NCI-H2227 treated with DMSO at 0.1 percent for 48 hours (cell line): ENCODE results near the gene INTS1.
"Not testable (repeated sequence)": the region's sequence is repeated elsewhere in the genome, so short reads cannot be mapped to it uniquely, and the experiment has no call there.

Experiments
- DNase-seq: peaks from one replicate; lab custom pipeline; 2025; lab: John Stamatoyannopoulos, UW

INTS1 gene

DNA sequence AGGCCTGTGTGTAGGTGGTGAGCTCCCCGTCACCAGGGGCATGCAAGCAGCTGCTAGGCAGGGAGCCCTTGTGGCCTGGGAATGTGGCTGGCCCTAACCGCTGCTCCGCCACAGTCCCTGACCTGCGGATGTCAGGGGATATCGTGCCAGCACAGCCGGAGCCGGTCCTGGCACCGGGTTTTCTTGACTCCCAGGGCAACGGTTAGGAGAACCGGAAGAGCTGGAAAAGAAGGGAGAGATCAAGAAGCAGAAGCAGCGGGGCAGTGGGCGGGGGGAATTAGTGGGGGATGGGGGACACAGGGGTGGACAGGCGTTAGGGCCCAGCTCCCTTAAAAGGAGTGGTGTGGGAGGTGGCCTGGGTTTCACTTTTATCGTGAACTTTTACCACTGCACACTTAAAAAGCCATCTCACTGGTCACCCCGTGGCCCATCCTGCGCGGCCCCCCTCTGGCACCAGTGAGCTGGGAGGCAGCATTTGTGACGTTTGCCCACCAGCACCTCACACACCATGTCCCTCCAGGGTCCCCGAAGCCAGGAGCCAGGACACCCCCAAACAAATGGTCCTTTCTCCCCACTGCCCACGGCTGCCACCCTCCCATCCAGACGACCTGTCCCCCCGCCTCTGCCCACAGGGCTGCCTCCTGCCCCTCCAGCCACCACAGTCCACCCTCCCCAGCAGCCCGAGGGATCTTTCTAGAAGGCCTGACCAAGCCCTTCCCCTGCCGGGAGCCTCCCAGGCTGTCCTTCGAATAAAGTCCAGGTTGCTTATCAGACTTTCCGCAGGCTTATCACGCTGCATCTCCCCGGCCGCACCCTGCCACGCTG lies 43.2 kb downstream of the INTS1 start:
- DNase-seq: no peak

DNA sequence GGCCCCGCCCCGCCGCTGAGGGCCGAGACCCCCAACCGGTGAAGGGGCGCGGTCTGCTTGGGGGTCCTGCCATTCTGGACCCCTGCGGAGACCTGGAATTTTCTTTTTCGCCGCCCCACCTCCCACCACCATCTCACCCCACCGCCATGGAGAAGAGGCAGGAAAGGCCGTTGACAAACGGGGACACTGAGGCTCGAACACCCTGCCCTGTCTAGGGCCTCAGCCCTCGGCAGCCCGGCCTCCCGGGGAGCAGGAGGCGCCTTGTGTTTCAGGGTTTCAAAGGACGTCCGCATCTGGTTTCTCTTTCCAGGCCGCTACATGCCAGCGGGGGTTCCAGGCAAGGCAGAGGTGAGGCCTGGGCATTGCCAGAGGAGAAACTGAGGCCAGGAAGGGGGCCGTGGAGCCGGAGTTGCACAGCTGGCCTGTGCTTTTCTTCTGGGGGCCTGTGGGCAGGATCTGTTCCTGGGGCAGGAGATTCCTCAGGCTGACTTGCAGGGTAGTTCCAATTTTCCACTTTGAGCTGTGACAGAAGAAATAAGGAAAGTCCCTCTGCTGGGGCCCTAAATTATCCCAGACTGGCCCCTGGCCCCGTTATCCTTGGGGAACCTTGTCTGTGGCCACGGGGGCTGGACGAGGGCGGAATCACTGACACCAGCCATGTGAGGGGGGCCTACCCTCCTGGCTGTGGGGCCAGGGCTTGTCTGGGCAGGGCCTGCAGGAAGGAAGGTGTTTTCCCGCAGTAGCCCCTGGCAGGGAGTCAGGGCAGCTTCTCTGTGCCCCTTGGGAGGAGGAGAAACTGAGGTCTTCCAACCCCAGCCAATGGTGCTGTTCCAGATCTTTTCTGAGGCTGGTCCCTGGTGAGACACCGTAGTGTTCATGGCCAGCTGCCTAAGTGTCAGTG lies 44.0 kb downstream of the INTS1 start:
- DNase-seq: no peak

DNA sequence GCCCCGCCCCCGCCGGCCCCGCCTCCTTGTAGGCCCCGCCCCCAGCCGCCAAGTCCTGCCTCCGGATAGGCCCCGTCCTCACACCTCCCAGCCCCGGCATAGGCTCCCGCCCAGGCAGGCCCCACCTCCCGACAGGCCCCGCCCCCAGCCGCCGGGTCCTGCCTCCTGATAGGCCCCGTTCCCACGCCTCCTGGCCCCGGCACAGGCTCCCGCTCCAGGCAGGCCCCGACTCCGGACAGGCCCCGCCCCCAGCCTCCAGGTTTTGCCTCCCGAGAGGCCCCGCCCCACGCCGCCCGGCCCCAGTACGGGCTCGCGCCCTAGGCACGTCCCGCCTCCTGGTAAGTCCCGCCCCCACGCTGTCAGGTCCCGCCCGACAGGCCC lies 44.7 kb downstream of the INTS1 start:
- DNase-seq: peak; percentile 95

DNA sequence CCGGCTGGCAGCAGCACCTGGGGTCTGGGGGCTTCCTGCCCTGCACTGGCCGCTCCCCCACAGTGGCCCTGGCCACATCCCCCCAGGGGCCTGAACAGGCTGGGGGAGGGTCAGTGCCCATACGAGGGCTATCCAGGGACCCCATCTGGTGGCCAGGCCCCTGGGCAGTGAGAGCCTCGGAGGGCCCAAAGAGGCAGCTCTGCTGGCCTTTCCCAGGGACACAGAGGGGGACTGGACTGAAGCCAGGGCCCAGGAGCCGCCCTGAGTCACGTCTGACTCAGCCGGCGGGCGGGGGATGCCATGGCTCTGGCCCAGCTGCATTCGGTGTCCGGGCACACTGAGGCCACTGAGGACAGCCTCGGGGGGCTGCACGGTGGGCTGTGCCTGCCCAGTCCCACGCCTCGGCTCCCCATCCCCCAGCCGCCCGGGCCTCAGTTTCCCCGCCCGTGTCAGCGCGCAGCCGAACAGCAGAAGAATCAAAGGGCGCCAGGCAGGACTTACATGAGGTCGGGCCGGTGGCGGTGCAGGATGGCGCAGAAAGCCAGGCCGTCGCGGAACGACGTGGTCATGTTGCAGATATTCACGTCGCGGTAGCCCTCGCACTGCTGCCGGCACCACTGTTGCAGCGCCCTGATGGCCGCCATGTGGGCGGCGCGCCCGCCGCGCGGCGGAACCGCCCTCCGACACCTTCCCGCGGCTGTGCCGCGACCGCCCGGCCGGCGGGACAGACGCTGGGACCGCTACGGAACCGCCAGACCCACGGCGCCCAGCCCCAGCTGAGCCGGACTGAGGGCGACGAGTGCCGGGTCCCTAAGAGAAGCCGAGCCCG lies 45.3 kb downstream of the INTS1 start, which contains the start of gene MICALL2:
MICALL2 (minus strand) TSS at position 788 of the 829 bp plus-strand sequence; CDS start at position 644, 144 bp downstream.
- no peak for DNase-seq

DNA sequence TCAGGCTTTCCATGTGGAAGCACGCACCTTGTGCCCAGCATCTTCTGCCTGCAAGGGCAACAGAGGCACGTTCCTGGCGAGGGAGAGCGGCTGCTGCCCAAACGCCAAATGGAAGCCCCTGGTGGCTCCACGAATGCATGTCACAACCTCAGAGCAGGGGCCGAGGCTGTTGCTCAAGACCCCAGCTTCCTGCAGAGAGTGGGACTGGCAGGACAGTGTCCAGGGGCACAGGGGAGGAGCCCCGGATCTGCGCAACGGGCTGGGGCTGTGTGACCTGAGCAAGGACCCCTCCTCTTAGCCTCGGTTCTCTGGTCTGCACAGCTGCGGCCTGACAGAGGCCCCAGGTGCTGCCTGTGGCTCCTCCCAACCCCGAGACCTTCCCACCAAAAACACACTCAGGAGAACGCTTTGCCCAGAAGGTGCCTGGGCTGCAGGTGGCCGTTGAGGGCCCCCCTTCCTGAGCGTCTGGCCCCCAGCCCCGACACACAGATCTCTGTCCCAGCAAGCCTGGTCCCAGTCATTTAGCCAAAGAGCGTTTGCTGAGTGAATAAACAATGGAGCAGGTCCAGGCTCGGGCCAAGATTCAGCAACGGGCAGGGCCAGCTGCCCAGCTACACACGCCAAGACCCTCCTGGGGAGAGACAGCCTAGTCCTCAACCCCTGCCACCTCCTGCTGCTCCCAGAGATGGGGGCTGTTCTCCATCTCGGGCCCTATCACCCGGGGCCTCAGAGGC lies 46.1 kb downstream of the INTS1 start:
- DNase-seq: no peak

DNA sequence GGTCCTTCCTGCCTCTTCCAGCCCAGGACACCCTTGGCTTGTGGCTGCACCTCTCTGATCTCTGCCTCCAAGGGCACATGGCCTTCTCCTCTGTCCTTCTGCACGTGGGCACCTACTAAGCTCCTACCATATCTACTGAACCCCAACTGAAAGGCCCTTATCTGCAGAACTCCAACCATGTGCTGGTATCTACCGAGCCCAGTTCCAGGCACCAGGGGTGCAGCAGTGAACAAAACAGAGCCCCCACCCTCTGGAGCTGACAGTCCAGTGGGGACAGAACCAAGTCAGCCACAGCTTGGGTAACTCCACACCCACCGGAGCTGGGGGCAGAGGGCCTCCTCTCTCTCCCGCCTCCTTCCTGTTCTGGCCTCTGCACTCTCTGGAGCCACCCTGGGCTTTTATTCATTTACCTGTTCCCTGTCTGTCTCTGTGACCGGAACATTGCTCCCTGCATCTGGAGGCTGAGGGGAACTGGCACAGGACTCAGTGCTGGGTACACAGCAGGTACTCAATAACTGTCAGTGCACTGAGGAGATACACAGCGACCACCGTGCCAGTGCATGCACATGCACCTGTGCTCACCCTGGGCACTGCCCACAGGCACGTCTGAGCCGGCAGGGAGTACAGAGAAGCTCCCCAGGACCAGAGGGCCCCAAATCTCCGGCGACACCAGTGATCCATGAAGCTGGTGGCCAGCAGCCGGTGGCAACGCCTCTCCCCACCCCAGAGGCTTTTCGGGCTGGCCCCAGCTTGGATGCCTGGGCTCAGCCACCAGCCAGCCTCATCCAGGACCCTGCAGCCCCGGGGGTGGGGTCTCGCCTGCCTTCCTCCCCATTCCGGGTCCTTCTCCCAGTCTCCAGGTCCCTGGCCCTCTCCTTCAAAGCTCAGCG lies 46.9 kb downstream of the INTS1 start:
- DNase-seq: no peak

DNA sequence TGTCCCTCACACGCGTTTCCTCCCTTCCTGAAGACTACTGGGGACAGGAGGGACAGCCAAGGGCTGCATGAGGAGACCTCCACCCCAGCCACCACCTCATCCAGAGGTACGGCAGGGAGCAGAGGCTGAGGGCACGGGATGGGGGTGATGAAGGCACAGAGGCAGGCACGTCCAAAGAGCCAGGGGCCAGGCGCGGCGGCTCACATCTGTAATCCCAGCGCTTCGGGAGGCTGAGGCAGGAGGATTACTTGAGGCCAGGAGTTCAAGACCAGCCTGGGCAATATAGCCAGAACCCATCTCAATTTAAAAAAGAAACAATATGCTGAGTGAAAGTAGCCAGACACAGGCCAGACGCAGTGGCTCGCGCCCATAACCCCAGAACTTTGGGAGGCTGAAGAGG lies 48.2 kb downstream of the INTS1 start:
- DNase-seq: no peak

DNA sequence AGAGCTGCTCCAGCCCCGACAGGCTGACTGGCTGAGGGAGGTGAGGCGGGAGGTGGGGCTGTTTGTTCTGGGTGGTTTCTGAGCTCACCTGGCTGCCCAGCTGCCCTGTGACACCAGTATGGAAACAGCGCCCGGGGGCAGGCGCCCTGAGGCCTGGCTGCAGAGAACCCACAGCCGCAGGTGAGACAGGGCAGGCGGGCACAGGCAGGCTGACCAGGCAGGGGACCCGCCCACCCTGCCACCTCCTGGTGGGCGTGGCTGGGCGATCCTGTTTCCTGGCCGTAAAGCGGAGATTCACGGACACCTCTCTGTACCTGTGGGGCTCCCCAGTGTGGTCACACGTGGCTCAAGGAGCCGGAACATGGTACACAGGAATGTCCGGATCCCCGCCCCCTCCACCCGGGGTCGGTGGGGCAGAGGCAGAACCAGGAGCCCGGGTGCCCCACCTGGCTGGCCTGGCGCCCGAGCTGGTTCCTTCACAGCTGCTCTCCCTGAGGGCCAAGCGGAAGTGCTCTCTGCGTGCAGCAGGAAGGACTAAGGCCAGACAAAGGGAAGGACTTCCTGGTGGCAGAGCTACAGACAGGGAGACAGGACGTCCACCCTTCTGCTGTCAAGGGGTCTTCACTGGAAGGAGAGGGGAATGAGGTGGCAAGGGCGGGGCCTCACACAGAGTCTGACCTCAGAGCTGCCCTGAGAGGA lies 48.8 kb downstream of the INTS1 start:
- no peak for DNase-seq

DNA sequence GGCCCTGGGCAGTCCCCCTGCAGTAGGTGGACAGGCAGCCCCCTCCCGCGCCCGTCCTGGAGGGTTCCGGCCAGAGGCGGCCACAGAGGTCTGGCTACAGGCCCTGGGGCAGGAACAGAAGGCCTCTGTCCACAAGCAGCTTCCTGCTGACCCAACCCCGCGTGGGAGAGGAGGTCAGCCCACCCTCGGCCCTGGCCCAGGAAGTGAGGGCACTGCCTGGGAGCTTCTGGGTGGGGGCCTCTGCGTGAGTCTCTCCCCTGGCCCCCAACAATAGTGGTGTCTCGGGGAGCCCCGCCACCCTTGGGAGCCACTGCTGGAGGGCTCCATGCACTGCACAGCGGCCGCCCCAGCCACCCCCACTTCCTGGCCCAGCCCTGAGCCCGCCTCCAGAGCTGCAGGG lies 49.6 kb downstream of the INTS1 start:
- no peak for DNase-seq

DNA sequence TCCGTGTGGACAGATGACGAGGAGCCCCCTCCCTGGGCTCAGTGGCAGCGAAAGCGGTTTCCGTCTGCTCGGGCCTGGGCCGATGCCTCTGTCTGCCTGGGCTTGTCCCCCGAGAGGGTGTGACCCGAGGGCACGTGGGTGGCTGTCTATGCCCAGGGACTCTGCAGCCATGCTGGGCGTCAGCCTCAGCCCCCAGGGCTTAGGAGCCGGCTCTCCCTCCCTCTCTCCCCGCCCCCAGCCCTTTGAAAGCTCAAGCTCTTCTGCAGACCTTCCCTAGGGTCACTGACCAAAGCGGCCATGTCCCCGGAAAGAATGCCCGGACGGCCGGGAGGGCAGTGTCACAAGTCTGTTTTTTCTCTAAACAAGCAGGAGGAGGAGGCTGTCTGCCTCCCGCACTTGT lies 52.0 kb downstream of the INTS1 start:
- DNase-seq: no peak

DNA sequence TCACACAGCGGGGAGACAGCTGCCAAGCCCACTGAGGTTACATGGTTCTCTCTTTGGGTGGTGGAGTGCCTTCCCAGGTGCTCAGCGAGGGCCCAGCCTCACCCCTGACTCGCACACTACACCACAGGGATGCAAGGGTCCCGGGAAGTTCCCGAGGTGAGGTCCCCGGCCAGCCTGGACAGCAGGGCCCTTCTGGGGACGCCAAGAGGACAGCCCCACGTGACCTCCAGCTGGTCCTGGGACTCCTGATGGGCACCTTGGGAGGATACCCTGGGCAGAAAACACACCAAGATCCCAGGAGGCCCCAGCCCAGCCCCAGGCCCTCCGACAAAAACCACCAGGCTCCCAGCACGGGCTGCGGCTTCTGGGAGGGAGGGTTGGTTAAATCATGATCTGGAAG lies 53.2 kb downstream of the INTS1 start:
- DNase-seq: no peak

DNA sequence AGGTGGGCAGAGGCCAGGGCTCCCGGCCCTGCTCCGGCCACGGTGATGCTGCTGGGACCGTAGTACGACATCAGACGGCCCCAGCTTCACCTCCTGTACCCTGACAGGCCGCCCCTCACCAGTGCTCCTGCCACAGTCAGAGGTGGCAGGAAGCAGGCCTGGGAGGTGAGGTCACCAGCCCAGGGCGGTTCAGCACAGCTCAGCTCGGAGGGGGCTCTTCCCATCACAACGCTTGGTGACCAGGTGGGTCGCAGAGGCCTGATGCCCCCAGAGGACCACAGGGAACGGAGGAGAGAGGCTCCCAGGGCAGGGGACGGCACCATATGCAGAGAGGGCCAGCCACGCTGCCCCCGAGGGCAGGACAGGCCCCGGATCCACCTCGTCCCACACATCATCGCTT lies 53.8 kb downstream of the INTS1 start:
- DNase-seq: no peak

DNA sequence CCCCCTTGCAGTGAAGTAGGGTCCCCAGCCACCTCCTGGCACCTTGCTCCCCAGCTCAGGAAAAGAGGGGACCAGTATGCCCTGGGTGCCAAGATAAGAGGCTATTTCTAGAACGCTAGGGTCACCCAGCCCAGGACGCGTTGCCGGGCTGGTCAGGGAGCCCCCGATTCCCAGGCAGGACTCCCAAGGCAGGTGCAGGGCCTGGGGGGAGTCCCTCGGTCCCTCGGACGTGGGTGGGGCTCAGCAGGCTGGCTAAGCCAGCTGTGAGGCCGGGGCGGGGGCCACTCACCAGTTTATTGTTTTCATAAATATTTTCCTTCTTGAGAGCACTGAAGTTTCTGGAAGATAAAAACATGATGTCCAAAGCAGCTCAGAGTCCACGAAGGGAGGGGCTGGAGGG lies 54.2 kb downstream of the INTS1 start:
- no peak for DNase-seq

DNA sequence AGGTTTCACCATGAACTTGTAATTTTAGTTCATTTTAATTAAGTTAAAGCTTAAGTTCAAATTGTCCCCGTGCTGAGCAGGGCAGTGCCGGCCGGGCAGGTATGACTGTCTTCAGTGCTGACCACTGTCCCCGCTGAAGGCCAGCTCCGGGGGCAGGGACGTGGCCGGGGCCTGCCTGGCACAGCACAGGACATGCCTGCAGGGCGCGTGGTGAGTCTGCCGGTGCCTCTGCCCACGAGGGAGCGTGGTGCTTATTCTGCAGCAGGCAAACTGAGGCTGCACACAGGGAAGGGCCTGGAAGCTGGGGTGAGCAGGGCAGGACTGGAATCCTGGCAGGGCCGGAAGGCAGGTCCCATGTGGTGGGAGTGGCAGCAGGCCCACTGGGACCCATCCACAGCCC lies 54.7 kb downstream of the INTS1 start:
- no peak for DNase-seq

DNA sequence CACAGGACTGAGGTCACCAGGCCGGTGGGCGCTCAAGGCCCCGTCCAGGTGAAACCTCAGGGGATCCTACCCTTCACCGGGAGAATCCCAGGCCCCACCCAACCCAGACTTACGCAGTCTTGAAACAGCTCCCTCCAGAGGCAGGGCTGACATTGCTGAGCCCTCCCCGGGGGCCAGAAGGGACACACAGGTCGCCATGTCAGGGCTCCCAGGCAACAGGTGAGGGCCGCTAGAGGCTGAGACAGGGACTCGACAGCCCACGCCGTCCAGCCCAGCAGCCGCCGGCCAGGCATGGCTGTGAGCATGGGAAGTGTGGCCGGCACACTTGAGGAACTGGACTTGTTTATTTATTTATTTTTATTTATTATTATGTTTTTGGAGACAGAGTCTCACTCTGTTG lies 55.2 kb downstream of the INTS1 start:
- no peak for DNase-seq

DNA sequence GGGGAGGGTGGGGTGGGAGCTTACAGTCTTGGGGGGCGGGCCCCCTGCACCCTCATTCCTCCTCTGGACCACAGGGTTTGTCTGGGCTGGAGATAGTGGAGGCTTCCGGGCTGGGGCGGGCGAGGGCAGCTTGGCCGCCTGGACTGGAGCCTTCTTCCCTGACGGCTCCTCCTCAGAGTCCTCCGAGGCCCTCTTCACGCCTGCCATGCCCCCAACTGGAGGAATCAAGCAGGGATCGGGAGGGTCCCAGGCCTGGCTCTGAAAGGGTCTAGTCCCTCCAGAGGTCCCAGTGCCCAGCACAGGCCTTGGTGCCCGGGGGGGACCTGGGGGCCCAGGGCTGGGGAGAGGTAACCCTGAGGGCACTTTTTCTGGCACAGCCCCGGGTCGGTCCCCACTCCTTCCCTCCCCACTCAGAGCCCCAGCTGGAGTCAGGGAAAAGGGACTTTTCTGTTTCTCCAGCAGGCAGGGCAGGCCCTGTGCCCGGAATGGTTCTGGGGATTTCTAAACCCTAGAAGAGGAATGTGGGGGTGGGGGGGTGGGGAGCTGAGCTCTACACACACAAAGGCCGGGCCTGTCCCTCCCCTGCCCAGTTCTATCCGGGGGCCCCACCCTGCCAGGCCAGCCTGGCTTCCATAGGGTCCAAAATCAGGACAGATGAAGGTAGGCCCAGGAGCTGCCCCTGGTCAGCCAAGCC lies 56.5 kb downstream of the INTS1 start:
- DNase-seq: no peak

DNA sequence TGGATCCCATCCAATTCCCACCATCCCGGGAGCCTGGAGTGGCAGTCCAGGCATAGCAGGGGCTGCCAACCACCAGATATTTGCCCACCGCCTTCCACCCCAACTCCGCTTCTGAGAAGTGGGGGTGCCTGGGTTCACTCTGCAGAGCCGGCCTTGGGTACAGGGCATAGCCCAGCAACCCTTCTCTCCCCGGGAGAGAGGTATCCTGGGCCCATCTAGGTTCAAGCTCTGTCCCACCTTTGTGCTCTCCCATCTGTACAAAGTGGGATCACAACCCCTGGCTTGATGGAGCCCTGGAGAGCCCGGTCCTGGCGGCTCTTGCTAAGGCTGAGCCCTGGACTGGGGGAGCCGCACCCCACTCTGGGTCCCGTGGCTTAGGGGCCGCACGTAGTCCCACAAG lies 57.1 kb downstream of the INTS1 start:
- no peak for DNase-seq

DNA sequence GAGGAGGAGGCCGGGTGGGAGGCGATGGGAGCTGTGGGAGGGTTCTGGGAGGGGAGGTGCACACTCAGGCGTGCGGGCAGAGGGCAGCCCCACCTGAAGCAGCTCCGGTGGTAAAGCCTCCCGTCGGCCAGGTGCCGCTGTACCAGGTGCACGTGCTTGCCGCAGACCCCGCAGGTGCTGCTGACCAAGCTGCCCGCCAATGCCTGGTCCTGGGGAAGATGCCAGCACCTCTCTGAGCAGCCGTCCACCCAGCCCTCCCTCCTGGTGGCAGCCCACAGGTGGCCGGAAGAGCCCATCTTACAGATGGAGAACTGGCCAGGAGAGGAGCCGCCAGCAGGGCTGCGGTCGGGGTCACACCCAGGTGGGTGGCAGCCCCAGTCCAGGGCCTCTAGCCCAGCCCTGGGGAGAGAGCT lies 57.6 kb downstream of the INTS1 start:
- DNase-seq: no peak

DNA sequence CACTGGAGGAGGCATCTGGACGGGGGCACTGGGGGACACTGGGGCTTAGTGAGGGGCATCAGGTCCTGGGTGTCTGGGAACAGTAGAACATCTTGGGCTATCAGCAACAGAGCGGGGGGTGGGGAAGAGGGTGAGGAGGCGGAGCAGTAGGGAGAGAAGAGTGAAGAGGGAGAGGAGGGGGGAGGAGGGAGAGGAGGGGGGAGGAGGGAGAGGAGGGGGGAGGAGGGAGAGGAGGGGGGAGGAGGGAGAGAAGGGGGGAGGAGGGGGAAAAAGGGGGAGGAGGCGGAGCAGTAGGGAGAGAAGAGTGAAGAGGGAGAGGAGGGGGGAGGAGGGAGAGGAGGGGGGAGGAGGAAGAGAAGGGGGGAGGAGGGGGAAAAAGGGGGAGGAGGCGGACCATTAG lies 58.2 kb downstream of the INTS1 start:
- DNase-seq: not testable (repeated sequence)
